Muscle layer of duodenum (tissue), 2 donors: Measurements from ENCODE around the gene PRM2.

Experiments
- H3K27ac ChIP-seq: one replicate; pipeline ENCODE4 v1.7.0; 2013; ENCODE audit warnings: mild to moderate bottlenecking, low read length
- H3K27me3 ChIP-seq: one replicate; pipeline ENCODE4 v1.7.0; 2013; ENCODE audit warnings: low read depth, mild to moderate bottlenecking, control low read depth, low read length
- H3K36me3 ChIP-seq, 2 donors: one replicate each; pipeline ENCODE4 v1.7.0; 2013; ENCODE audit warnings: low read length in 2 of 2, control low read depth in 1 of 2, mild to moderate bottlenecking in 1 of 2; ENCODE audit not compliant: insufficient read depth in 2 of 2, control insufficient read depth in 1 of 2
- H3K4me1 ChIP-seq, 2 donors: one replicate each; pipeline ENCODE4 v1.7.0; 2013; ENCODE audit warnings: low read length in 2 of 2, mild to moderate bottlenecking in 2 of 2, control low read depth in 1 of 2, moderate library complexity in 1 of 2; ENCODE audit not compliant: insufficient read depth in 2 of 2, control insufficient read depth in 1 of 2
- H3K4me3 ChIP-seq, 2 donors: one replicate each; pipeline ENCODE4 v1.7.0; 2013; ENCODE audit warnings: low read length in 2 of 2, low read depth in 1 of 2, mild to moderate bottlenecking in 1 of 2
- H3K9me3 ChIP-seq, 2 donors: one replicate each; pipeline ENCODE4 v1.7.0; 2013; ENCODE audit warnings: low read length in 2 of 2, control low read depth in 1 of 2, mild to moderate bottlenecking in 1 of 2; ENCODE audit not compliant: control insufficient read depth in 1 of 2
- donor health status: healthy.

PRM2 gene

DNA sequence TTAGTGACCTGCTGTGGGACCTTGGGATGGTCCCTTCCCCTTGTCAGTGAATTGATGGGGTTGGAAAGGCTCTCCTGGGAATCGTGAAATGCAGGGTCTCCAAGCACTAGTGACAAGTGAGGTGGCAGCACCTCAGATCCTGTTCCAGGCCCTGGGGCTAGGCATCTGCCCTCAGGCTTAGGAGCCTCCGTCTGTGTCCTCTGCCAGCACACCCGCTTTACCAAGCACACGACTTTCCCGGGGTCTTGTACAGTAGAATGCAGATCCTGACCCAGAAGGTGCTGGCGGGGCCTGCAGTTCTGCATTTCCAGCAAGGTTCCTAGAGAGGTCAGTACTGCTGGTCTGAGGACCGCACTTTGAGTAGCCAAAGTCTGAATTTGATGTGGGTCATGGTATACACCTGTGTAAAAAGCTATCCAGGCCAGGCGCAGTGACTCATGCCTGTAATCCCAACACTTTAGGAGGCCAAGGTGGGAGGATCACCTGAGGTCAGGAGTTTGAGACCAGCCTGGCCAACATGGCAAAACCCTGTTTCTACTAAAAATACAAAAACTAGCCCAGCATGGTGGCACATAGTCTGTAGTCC lies 38.1 kb upstream of the PRM2 start:
- no peaks in the 10 kb centered on the region for H3K4me1 ChIP-seq
- H3K4me3 ChIP-seq, result no peak overlapping the region
- no peaks in the 10 kb centered on the region for H3K27me3 ChIP-seq
- H3K9me3 ChIP-seq, result no peaks in the 10 kb centered on the region
- H3K36me3 ChIP-seq, result no peaks in the 10 kb centered on the region
- H3K27ac ChIP-seq, result no peak overlapping the region

DNA sequence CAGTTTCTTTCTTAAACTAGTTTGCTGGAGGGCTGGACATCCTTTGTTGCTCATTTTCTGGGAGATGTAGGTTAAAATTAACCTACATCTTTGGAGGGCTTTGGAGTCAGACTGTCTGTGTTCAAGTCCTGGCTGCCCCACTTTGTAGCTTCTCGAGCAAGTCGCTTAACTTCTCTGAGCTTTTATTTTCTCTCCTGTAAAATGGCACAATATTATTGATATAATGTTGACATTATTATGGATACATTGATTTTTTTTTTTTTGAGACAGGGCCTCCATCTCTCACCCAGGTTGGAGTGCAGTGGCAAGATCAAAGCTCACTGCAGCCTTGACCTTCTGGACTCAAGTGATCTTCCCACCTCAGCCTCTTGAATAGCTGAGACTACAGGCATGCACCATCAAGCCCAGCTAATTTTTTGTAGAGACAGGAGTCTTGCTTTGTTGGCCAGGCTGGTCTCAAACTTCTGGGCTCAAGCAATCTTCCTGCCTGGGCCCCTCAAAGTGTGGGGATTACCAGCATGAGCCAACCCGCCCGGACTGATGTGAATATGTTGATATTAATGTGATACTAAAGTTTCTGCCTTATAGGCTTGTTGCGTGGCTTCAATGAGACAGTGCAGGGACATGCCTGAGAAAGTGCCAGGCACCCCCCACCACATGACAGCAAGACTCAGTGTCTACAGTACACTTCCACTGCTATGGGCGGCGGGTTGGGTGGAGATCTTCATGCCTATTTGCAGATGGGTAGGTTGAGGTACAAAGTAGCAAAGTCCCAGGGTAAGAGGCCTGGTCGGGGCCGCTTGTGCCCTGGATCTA lies 37.4 kb upstream of the PRM2 start:
- Histone ChIP-seq H3K27ac (no peak overlapping the region), H3K9me3 (no peaks in the 10 kb centered on the region), H3K36me3 (no peaks in the 10 kb centered on the region), H3K4me3 (no peak overlapping the region), H3K27me3 (no peaks in the 10 kb centered on the region), H3K4me1 (no peaks in the 10 kb centered on the region)

DNA sequence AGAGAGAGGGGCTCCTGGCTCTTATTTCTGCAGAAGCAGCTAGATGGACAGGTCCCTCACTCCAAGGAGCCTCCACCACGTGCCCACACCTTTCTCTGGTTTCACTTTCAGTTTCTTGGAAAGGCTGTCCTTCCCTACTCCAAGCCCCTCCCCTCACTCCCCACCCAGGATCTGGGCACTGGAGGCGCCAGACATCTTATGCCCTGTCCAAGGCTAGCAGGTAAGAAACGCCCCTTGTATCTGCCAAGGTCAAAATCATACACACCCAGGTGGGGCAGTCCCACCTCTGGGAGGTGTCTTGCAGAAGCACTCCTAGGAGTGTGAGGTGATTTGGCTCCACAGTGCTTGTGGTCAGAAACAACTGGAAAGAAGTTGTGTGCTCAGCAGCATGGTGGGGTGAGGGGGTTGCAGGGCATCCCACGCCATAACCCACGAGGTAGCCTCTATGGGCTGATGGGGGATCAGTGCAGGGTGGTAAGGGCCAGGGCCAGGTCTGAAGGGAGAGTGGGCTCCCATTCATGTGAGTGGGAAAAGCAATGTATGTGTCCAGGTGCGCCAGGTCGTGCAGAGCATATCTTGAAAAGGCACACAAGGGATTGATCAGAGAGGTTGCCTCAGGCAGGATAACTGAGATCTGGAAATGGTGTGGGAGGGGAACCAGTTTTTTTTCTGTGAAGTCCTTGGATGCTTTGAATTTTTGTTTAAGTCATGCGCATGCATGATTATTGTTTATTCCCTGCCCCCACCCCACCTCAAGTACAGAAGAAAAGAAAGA lies 36.6 kb upstream of the PRM2 start:
- Histone ChIP-seq H3K4me1 (no peaks in the 10 kb centered on the region), H3K9me3 (no peaks in the 10 kb centered on the region), H3K27ac (no peak overlapping the region), H3K36me3 (no peaks in the 10 kb centered on the region), H3K27me3 (no peaks in the 10 kb centered on the region), H3K4me3 (no peak overlapping the region)

DNA sequence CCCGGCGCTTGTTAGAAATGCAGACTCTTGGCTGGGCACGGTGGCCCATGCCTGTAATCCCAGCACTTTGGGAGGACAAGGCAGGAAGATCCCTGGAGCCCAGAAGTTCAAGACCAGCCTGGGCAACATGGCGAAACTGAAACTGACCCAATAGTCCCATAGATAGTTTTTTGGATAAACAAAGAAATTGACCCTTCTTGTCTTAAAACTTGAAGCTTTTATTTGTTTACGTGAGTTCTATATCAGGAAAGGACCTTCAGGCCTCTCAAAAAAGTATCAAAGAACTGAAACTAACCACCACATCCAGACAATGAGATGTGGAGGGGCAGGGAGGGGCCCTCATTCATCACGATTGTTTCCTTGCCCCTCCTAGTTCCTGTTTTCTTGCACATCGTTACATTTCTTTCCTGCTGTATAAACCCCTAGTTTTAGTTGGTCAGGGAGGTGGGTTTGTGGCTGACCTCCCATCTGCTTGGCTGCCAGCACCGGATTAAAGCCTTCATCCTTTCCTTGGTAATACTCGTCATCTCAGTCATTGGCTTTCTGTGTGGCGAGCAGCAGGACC lies 34.8 kb upstream of the PRM2 start:
- Histone ChIP-seq H3K9me3 (no peaks in the 10 kb centered on the region), H3K4me1 (no peaks in the 10 kb centered on the region), H3K4me3 (no peak overlapping the region), H3K27ac (no peak overlapping the region), H3K27me3 (no peaks in the 10 kb centered on the region), H3K36me3 (no peaks in the 10 kb centered on the region)

DNA sequence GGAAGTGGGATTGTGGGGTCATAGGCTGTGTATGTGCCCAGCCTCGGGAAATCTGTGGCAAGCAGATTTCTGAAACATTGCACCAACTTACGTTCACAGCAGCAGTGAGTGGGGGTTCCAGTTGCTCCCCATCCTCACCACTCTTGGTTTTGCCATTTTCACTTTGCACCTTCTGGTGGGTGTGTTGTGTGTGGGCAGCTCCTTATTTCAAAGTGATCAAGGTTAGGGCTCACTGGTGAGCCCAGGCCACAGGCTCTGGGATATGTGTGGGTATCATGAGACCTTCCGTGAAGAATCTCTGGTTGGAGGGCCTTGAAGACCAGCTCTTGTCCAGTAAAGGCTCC lies 34.3 kb upstream of the PRM2 start:
- H3K27ac ChIP-seq, result no peak overlapping the region
- H3K4me3 ChIP-seq, result no peak overlapping the region
- H3K9me3 ChIP-seq, result no peaks in the 10 kb centered on the region
- H3K4me1 ChIP-seq, result no peaks in the 10 kb centered on the region
- H3K36me3 ChIP-seq, result no peaks in the 10 kb centered on the region
- no peaks in the 10 kb centered on the region for H3K27me3 ChIP-seq

DNA sequence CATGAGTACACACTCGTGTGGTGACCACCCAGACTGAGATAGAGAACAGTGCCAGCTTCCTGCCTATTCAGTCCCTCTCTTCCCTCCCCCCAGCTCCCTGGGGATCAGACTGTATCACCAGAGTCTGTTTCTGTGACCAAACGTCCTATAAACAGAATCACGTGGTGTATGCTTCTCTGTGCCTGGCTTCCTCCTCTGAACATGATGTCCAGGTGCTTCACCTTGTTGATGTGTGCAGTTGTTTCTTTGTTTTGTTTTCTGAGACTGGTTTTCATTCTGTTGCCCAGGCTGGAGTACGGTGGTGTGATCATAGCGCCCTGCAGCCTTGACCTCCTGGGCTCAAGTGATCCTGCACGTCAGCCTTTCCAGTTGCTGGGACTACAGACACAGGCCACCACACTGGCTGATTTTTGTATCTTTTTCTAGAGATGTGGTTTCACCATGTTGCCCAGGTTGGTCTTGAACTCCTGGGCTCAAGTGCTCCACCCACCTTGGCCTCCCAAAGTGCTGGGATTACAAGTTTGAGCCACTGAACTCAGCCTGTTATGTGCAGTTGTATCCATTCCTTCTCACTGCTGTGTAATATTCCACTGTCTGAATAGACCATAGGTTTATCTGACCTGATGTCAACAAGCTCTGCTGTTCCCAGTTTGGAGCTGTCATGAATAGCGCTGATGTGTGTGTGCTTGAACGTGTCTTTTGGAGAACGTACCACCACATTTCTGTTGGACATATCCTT lies 33.8 kb upstream of the PRM2 start:
- H3K27ac ChIP-seq, result no peak overlapping the region
- no peaks in the 10 kb centered on the region for H3K4me1 ChIP-seq
- H3K36me3 ChIP-seq, result no peaks in the 10 kb centered on the region
- no peaks in the 10 kb centered on the region for H3K9me3 ChIP-seq
- no peaks in the 10 kb centered on the region for H3K27me3 ChIP-seq
- H3K4me3 ChIP-seq, result no peak overlapping the region

DNA sequence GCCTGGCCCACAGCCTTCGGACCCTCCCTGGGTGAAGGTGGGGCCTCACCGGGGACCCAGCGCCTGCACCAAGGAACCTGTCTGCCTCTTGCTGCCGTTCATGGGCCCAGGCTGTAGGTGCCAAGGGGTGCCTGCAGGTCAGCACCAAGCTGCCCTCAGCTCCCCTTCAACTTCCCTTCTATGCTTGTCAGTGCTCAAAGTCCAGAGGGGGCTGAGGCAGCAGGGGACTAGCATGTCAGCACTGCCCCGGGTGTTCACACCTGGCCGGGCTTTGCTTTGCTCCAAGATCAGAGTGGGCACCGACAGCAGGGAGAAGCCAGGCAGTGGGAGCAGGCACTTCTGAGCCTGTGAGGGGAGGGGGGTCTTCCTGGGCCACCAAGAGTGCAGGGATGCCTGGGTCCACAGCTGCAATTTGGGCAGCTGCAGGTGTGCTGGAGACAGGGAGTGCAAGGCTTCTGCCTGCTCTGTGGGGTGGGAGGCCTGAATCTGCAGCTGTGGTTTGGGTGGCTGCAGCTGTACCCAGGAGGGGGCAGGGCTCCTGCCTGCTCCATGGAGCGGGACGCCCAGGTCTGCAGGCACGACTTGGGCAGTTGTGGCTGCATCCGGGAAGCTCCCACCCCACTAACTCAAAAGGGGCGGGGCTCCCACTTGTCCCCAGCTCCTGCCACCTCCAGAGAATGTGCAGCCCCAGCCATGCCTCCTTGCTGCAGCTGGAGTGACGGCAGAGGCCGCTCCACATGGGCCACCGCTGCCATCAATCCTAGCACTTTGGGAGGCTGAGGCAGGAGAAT lies 32.4 kb upstream of the PRM2 start:
- Histone ChIP-seq H3K4me3 (no peak overlapping the region), H3K9me3 (no peaks in the 10 kb centered on the region), H3K36me3 (no peaks in the 10 kb centered on the region), H3K27ac (no peak overlapping the region), H3K4me1 (no peaks in the 10 kb centered on the region), H3K27me3 (no peaks in the 10 kb centered on the region)

DNA sequence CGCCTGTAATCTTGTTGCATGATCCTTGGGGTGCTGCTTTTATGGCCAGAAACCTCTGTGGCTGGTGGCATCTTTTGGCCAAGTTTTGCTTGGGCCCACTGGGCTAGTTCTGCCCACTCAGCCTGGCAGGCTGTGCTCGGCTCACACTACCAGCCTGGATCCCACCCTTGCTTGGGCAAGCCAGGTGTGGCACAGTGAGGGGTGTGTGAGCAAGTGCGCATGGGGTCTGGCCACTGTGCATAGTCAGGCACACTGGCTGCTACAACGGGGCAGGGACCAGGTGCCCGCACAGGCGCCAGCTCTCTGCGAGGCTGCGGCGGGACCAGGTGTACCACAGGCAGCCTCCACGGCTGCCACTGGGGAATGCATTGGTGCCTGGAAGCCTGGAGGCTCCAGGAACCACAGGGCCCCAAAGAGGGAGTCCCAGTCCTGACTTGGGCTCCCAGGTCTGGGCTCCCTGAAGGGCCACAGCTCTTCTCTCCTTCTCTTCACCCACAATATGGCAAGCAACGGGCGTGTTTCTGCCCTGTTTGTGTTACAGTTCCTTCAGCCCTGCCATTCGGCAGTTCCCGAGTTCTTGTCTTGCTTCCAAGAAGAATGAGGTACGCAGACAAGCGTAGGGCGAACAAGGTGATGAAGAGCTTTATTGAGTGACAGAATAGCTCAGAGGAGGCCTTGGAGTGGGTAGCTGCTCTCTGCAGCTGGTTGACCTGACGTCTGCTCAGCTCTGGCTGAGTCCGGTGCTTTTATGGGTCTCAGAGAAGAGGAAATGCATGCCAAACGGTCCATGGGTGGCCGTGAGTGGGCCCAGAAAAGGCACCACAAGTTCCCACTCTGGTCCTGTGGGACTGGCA lies 31.6 kb upstream of the PRM2 start:
- H3K4me1 ChIP-seq, result no peaks in the 10 kb centered on the region
- H3K27me3 ChIP-seq, result no peaks in the 10 kb centered on the region
- H3K27ac ChIP-seq, result no peak overlapping the region

DNA sequence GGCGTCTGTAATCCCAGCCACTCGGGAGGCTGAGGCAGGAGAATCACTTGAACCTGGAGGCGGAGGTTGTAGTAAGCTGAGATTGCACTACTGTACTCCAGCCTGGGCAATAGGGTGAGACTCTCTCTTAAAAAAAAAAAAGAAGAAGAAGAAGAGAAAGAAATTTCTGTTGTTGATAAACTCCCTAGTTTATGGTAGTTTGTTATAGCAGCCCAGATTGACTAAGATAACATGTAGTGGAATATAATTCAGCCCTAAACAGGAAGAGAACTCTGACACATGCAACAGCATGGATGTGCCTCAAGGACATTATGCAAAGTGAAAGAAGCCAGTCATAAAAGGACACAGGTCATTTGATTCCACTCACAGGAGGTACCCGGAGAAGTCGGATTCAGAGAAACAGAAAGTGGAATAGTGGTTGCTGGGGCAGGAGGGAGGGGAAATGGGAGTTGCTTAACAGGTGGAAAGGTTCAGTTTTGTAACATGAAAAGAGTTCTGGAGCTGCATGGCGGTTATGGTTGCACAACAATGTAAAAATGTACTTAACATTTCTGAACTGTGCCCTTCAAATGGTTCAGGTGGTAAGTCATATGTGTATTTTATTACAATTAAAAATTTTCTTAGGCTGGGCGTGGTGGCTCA lies 30.8 kb upstream of the PRM2 start:
- H3K9me3 ChIP-seq, result no peaks in the 10 kb centered on the region
- no peaks in the 10 kb centered on the region for H3K36me3 ChIP-seq
- no peak overlapping the region for H3K4me3 ChIP-seq
- H3K4me1 ChIP-seq, result no peaks in the 10 kb centered on the region
- no peaks in the 10 kb centered on the region for H3K27me3 ChIP-seq
- no peak overlapping the region for H3K27ac ChIP-seq

More for the DNA sequence above, 31.6 kb upstream of the PRM2 start:
- no peaks in the 10 kb centered on the region for H3K9me3 ChIP-seq
- no peak overlapping the region for H3K4me3 ChIP-seq
- H3K36me3 ChIP-seq, result no peaks in the 10 kb centered on the region
